Ishikawa (cell line): ENCODE results near the gene DUSP9.

ENCODE experiments used
- CEBPB ChIP-seq: IDR thresholded peaks from 2 replicates; pipeline ENCODE4 v1.6.1; 2012
- CREB1 ChIP-seq: IDR thresholded peaks from 2 replicates; pipeline ENCODE4 v1.6.1; 2012; ENCODE audit warnings: low read depth
- EGR1 ChIP-seq: IDR thresholded peaks from 2 replicates; pipeline ENCODE4 v1.6.1; 2012
- EP300 ChIP-seq: IDR thresholded peaks from 2 replicates; pipeline ENCODE4 v1.6.1; 2012; ENCODE audit warnings: borderline replicate concordance
- FOXM1 ChIP-seq: IDR thresholded peaks from 2 replicates; pipeline ENCODE4 v1.6.1; 2012; ENCODE audit warnings: low read depth, borderline replicate concordance
- MAX ChIP-seq: IDR thresholded peaks from 2 replicates; pipeline ENCODE4 v1.6.1; 2012
- NFIC ChIP-seq: IDR thresholded peaks from 2 replicates; pipeline ENCODE4 v1.6.1; 2012
- RAD21 ChIP-seq: IDR thresholded peaks from 2 replicates; pipeline ENCODE4 v1.6.1; 2012; ENCODE audit warnings: low read depth
- REST ChIP-seq: IDR thresholded peaks from 2 replicates; pipeline ENCODE4 v1.6.1; 2012; ENCODE audit warnings: low read depth, mild to moderate bottlenecking
- TAF1 ChIP-seq: IDR thresholded peaks from 2 replicates; pipeline ENCODE4 v1.6.1; 2012; ENCODE audit warnings: low read depth, mild to moderate bottlenecking
- TCF12 ChIP-seq: IDR thresholded peaks from 2 replicates; pipeline ENCODE4 v1.6.1; 2012; ENCODE audit warnings: low read depth
- TEAD4 ChIP-seq: IDR thresholded peaks from 2 replicates; pipeline ENCODE4 v1.6.1; 2012
- USF1 ChIP-seq: IDR thresholded peaks from 2 replicates; pipeline ENCODE4 v1.6.1; 2012
- YY1 ChIP-seq: IDR thresholded peaks from 2 replicates; pipeline ENCODE4 v1.6.1; 2012; ENCODE audit warnings: low read depth
- ZBTB7A ChIP-seq: IDR thresholded peaks from 2 replicates; pipeline ENCODE4 v1.6.1; 2012; ENCODE audit warnings: low read depth

The DUSP9 gene

GRCh38 chrX:153640045-153640686 lies 6.8 kb upstream of the DUSP9 start:
- TF ChIP-seq EGR1 (no peak), NFIC (no peak), ZBTB7A (no peak), FOXM1 (no peak), TEAD4 (no peak), USF1 (no peak), TCF12 (no peak), EP300 (no peak), RAD21 (no peak), CREB1 (no peak), YY1 (no peak), CEBPB (no peak), MAX (no peak), REST (no peak), TAF1 (no peak)

- TF ChIP-seq ZBTB7A (no peak), MAX (no peak), CEBPB (no peak), REST (no peak), USF1 (no peak), CREB1 (no peak), TEAD4 (no peak), TCF12 (no peak), YY1 (no peak), EP300 (no peak), RAD21 (no peak), EGR1 (no peak), TAF1 (no peak), FOXM1 (no peak), NFIC (no peak)
Observed at GRCh38 chrX:153640736-153641575, 6.0 kb upstream of the DUSP9 start.

GRCh38 chrX:153641627-153642026 lies 5.4 kb upstream of the DUSP9 start:
- TF ChIP-seq TAF1 (no peak), RAD21 (no peak), ZBTB7A (no peak), CREB1 (no peak), TEAD4 (no peak), TCF12 (no peak), MAX (no peak), USF1 (no peak), YY1 (no peak), FOXM1 (no peak)

- TF ChIP-seq CEBPB (no peak), REST (no peak), EP300 (no peak), TEAD4 (no peak), EGR1 (no peak), USF1 (no peak), TAF1 (no peak), TCF12 (no peak), NFIC (no peak), FOXM1 (no peak), MAX (no peak), ZBTB7A (no peak), RAD21 (no peak), YY1 (no peak), CREB1 (no peak)
Observed at GRCh38 chrX:153642051-153642654, 4.8 kb upstream of the DUSP9 start.
